RWPE2 (cell line): ENCODE results near the gene TIMELESS.

ENCODE experiments used
- ATAC-seq: fragments of 200-7000 bp; cut with Tn5 transposase; 3 replicates; pipeline ENCODE4 v1.9.1; 2021; ENCODE audit warnings: low read depth
- DNase-seq: peaks from one replicate; pipeline ENCODE4 v3.0.0-alpha.2; 2020; ENCODE audit warnings: low spot score
- H3K27ac ChIP-seq: fragments of 450-650 bp; 2 replicates; pipeline ENCODE4 v1.5.1; 2017; ENCODE audit warnings: mild to moderate bottlenecking; ENCODE audit not compliant: poor library complexity, severe bottlenecking
- H3K27me3 ChIP-seq: fragments of 250-450 bp; sonication (Bioruptor Pico); 2 replicates; pipeline ENCODE4 v1.5.1; 2021; ENCODE audit warnings: mild to moderate bottlenecking, moderate library complexity; ENCODE audit not compliant: insufficient read depth, poor library complexity, severe bottlenecking
- H3K36me3 ChIP-seq: fragments of 250-450 bp; sonication (Bioruptor Pico); 2 replicates; pipeline ENCODE4 v1.5.1; 2020; ENCODE audit warnings: low read depth, mild to moderate bottlenecking, moderate library complexity
- H3K4me1 ChIP-seq: fragments of 250-450 bp; sonication (Bioruptor Pico); 2 replicates; pipeline ENCODE4 v1.5.1; 2021; ENCODE audit warnings: mild to moderate bottlenecking, moderate library complexity; ENCODE audit not compliant: insufficient read depth, poor library complexity, severe bottlenecking
- H3K4me3 ChIP-seq: fragments of 250-450 bp; sonication (Bioruptor Pico); 2 replicates; pipeline ENCODE4 v1.5.1; 2021; ENCODE audit warnings: mild to moderate bottlenecking, moderate library complexity; ENCODE audit not compliant: severe bottlenecking
- H3K9me3 ChIP-seq: fragments of 250-450 bp; sonication (Bioruptor Pico); 2 replicates; pipeline ENCODE4 v1.5.1; 2021; ENCODE audit warnings: mild to moderate bottlenecking, moderate library complexity; ENCODE audit not compliant: severe bottlenecking
- TF ChIP-seq, protein P1 (sequence below): fragments of 450-650 bp; IDR thresholded peaks from one replicate; pipeline ENCODE4 v1.5.1; 2017; ENCODE audit warnings: mild to moderate bottlenecking, moderate library complexity; ENCODE audit not compliant: poor library complexity, severe bottlenecking

TIMELESS gene

DNA sequence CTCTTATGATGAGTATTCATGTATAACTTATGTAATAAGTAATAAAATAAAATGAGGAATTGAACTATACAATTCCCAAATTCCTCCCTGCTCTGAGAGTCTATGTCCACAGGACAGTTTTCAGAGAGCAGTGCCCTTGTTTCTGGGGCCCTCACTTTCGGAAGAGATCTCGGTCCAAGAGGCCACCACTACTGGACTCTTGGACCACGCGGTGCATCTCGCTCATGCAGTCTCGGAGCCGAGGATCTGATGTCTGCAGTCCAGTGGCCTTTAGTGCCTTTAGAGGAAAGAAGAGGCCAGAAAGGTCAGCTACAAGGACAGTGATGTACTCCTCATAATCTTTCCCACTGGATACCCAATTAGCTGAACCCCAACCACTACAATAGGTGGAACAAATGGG lies 30.4 kb upstream of the TIMELESS start:
- H3K4me3 ChIP-seq, result no peak overlapping the region
- H3K4me1 ChIP-seq, result no peaks in the 10 kb centered on the region
- no peak overlapping the region for H3K27ac ChIP-seq
- no peaks in the 10 kb centered on the region for H3K9me3 ChIP-seq
- no peaks in the 10 kb centered on the region for H3K27me3 ChIP-seq
- DNase-seq (no peak), ATAC-seq (no peak; the same call in 2 of the 3 replicates)
- no peaks in the 10 kb centered on the region for H3K36me3 ChIP-seq
- TF ChIP-seq, protein P1, sequence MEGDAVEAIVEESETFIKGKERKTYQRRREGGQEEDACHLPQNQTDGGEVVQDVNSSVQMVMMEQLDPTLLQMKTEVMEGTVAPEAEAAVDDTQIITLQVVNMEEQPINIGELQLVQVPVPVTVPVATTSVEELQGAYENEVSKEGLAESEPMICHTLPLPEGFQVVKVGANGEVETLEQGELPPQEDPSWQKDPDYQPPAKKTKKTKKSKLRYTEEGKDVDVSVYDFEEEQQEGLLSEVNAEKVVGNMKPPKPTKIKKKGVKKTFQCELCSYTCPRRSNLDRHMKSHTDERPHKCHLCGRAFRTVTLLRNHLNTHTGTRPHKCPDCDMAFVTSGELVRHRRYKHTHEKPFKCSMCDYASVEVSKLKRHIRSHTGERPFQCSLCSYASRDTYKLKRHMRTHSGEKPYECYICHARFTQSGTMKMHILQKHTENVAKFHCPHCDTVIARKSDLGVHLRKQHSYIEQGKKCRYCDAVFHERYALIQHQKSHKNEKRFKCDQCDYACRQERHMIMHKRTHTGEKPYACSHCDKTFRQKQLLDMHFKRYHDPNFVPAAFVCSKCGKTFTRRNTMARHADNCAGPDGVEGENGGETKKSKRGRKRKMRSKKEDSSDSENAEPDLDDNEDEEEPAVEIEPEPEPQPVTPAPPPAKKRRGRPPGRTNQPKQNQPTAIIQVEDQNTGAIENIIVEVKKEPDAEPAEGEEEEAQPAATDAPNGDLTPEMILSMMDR, result no peak

DNA sequence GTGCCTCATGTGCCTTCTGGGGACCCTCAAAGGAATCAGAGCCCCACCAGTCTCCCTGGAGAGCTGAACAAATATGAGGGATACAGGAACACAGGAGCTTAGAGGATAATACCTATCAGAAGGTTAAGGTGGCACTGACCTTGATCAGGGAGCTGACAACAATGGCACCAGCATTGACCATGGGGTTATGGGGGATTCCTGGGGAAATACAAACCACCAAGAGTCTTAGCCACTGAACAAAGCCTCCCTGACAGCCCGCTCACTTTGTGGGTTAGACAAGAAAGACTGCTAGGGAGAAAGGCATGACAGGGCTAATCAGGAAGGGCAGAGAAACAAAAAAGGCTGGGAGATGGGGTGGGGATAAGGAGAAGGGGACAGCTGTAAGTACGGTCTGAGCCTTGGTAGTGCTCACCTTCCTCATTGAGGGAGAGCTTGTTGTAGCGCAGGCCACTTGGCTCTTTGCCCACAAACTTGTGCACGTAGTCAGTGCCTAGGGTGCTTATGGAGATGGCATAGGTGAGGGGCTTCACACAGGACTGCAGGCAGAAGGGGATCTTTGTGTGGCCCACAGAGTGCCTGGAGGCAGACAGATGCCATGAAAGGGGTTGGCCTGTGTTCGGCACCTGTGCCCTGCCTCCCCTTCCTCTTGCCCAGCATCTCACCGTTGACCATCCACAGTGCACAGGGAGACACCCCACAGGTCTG lies 28.4 kb upstream of the TIMELESS start:
- TF ChIP-seq, protein P1, result no peak

DNA sequence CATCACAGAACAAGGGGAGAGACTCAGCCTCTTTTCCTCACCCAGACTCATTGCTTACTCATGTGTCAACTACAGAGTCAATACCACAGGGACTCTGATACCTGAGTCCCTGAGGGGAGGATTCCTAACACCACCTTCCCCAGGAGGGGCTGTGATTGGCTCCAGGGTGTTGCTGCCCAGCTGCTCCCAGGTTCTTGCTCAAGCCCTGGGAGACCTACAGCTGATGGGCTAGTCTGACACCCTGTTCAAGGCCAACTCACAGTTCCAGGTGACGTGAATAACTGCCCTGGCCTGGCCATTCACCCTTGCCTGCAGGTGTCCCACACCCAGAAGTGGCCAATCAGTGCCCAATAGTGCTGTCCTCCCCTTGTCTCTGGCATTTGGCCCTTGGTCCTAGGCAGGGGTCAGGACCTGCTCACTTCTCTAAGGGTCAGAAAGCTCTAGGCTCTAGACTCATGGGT lies 27.8 kb upstream of the TIMELESS start:
- TF ChIP-seq, protein P1, result no peak
- H3K27ac ChIP-seq, result no peak overlapping the region
- no peaks in the 10 kb centered on the region for H3K36me3 ChIP-seq
- H3K4me1 ChIP-seq, result no peaks in the 10 kb centered on the region
- H3K27me3 ChIP-seq, result no peaks in the 10 kb centered on the region
- no peak for DNase-seq
- no peak overlapping the region for H3K4me3 ChIP-seq
- ATAC-seq, result peak; percentile 42
- H3K9me3 ChIP-seq, result no peaks in the 10 kb centered on the region

More for the DNA sequence above, 28.4 kb upstream of the TIMELESS start:
- no peak for DNase-seq
- no peak for ATAC-seq
- Histone ChIP-seq H3K4me1 (no peaks in the 10 kb centered on the region), H3K27me3 (no peaks in the 10 kb centered on the region), H3K4me3 (no peak overlapping the region), H3K36me3 (no peaks in the 10 kb centered on the region), H3K9me3 (no peaks in the 10 kb centered on the region), H3K27ac (no peak overlapping the region)

DNA sequence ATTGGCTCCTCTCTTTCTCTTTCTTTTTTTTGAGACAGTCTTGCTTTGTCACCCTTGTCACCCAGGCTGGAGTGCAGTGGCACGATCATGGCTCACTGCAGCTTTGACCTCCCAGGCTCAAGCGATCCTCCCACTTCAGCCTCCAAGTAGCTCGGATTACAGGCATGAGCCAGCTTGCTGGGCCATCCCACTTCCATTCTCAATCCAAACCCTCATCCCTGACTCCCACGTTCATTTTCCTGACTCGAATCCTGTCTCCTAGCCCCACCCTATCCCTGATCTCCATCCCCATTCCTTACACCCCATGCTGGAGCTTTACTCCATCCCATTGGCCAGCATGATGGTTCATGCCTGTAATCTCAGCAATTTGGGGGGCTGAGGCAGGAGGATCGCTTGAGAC lies 26.9 kb upstream of the TIMELESS start:
- no peaks in the 10 kb centered on the region for H3K36me3 ChIP-seq
- H3K4me3 ChIP-seq, result no peak overlapping the region
- no peak for DNase-seq
- no peaks in the 10 kb centered on the region for H3K27me3 ChIP-seq
- H3K27ac ChIP-seq, result no peak overlapping the region
- TF ChIP-seq, protein P1, result no peak
- H3K4me1 ChIP-seq, result no peaks in the 10 kb centered on the region
- no peaks in the 10 kb centered on the region for H3K9me3 ChIP-seq
- ATAC-seq, result no peak

DNA sequence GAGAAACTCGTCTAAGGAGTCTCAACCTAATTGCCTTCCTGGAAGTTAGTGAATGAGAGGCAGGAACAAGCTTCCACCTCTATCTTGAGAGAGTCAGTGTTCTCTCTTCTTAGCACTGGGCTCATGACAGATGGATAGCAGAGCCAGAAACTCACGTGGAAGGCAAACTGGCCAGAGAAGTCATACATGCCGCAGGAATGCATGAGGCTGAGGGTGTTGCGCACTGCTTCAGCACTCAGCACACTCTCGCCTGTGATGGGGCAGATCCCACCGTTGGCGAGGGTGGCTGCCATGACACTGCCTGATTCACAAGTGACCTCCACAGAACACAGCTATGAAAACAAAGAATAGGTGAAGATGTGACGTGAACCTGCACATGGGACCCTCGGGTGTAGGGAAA lies 25.2 kb upstream of the TIMELESS start:
- Histone ChIP-seq H3K27me3 (no peaks in the 10 kb centered on the region), H3K9me3 (no peaks in the 10 kb centered on the region), H3K4me3 (no peak overlapping the region), H3K4me1 (no peaks in the 10 kb centered on the region), H3K36me3 (peaks cover 11% of the 10 kb centered on the region; the same call in 1 of the 2 replicates), H3K27ac (no peak overlapping the region)
- DNase-seq, result no peak
- ATAC-seq, result no peak
- TF ChIP-seq, protein P1, result no peak
